KOPT-K1 (cell line): Measurements from ENCODE around the gene MED22.
"Not testable (repeated sequence)": the region's sequence is repeated elsewhere in the genome, so short reads cannot be mapped to it uniquely, and the experiment has no call there.

Source experiments
- H3K27ac ChIP-seq: fragments of 200-600 bp; sonication (generic); 2 replicates; pipeline ENCODE4 v1.5.1; 2016; ENCODE audit warnings: antibody characterized with exemption, mild to moderate bottlenecking, low read depth, low read length; ENCODE audit not compliant: poor library complexity, severe bottlenecking
- H3K36me3 ChIP-seq: fragments of 200-600 bp; sonication (generic); 2 replicates; pipeline ENCODE4 v1.5.1; 2017; ENCODE audit warnings: antibody characterized with exemption, mild to moderate bottlenecking, low read length, moderate library complexity; ENCODE audit not compliant: insufficient read depth
- H3K9me3 ChIP-seq: fragments of 200-600 bp; sonication (generic); 2 replicates; pipeline ENCODE4 v1.5.1; 2017; ENCODE audit warnings: antibody characterized with exemption, low read length, mild to moderate bottlenecking; ENCODE audit not compliant: insufficient read depth, poor library complexity, severe bottlenecking

Gene MED22

DNA sequence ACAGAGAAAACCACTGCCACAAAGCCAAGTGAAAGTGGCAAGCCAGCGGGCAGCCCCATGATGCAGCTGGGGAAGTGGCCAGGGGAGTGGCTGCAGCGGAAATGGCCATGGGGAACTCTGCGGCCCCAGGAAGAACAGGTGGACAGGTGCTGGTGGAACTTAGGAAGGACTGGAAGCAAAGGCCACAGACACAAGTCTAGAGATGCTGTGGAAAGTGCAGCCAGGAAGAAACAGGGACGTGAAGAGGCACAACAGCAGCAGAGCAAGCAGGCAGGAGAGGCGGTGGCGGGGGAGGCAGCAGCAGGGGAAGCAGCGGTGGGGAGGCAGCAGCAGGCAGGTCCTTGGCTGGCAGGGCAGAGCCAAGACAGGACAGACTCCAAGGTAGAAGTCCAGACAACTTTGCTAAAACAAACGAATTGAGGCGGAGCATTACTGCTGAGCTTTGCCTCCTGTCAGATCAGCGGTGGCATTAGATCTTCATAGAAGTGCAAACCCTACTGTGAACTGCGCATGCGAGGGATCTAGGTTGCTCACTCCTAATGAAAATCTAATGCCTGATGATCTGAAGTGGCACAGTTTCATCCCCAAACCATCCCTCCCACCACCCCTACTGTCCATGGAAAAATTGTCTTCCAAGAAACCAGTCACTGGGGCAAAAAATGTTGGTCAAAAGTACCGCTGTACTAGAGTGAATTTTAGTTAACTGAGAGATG is 23.8 kb downstream of the MED22 start:
- no peaks in the 10 kb centered on the region for H3K36me3 ChIP-seq
- H3K9me3 ChIP-seq: no peaks in the 10 kb centered on the region
- H3K27ac ChIP-seq: no peak overlapping the region

- no peaks in the 10 kb centered on the region for H3K9me3 ChIP-seq
- no peaks in the 10 kb centered on the region for H3K36me3 ChIP-seq
- H3K27ac ChIP-seq: no peak overlapping the region
Measured at GRCh38 chr9:133323211-133323610, 24.7 kb downstream of the MED22 start.

DNA sequence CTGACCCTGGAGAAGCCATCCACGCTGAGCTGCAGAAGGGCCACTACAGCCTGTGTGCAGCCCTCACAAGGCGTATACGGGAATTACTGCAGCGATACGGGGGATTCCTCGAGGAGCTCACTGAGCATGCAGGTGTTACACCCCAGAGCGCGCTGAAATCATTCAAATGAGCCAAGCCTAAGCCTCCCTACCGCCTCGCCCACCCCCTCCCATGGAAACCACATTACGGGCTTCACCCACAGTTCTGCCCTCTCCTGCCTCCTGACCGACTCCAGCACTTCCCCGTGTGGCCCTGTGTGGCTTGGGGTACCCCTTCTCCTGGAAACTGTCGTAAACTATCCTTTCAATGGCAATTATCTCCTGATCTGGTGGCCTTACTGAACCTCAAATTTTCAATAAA is 25.2 kb downstream of the MED22 start:
- Histone ChIP-seq H3K36me3 (no peaks in the 10 kb centered on the region), H3K9me3 (no peaks in the 10 kb centered on the region), H3K27ac (no peak overlapping the region)

DNA sequence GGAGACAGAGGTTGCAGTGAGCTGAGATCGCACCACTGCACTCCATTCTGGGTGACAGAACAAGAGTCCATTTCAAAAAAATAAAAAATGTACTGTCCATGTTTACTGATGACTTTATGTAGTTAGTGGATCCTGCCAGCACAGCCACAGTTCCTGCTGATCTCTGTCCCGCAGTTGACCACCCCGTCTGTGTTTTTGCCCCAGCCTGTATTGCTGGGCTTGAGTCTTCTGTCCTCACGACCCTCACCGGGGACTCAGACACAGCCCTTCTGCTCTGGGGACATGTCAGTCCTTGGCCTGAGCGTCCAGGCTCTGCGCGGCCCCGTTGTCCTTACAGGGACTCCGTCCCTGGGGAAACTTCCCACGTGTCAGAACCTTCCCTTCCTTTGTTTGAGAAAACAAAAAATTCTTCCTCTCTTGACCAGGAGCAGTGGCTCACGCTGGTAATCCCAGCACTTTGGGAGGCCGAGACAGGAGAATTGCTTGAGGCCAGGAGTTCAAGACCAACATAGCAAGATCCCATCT is 26.5 kb downstream of the MED22 start:
- no peaks in the 10 kb centered on the region for H3K9me3 ChIP-seq
- no peaks in the 10 kb centered on the region for H3K36me3 ChIP-seq
- H3K27ac ChIP-seq: no peak overlapping the region

GRCh38 chr9:133320421-133320881 is 27.5 kb downstream of the MED22 start:
- no peaks in the 10 kb centered on the region for H3K36me3 ChIP-seq
- no peak overlapping the region for H3K27ac ChIP-seq
- no peaks in the 10 kb centered on the region for H3K9me3 ChIP-seq

GRCh38 chr9:133317551-133317950 is 30.4 kb downstream of the MED22 start:
- H3K27ac ChIP-seq, H3K9me3 ChIP-seq, H3K36me3 ChIP-seq: not testable (repeated sequence)

- H3K27ac ChIP-seq: no peak overlapping the region
- H3K36me3 ChIP-seq: no peaks in the 10 kb centered on the region
- no peaks in the 10 kb centered on the region for H3K9me3 ChIP-seq
Measured at GRCh38 chr9:133315997-133316396, 31.9 kb downstream of the MED22 start.

- Histone ChIP-seq H3K9me3 (peaks cover 4% of the 10 kb centered on the region), H3K36me3 (no peaks in the 10 kb centered on the region), H3K27ac (no peak overlapping the region)
Measured at GRCh38 chr9:133309608-133310007, 38.3 kb downstream of the MED22 start.

- no peaks in the 10 kb centered on the region for H3K36me3 ChIP-seq
- no peak overlapping the region for H3K27ac ChIP-seq
- H3K9me3 ChIP-seq: peaks cover 4% of the 10 kb centered on the region
Measured at GRCh38 chr9:133307301-133307700, 40.6 kb downstream of the MED22 start.

GRCh38 chr9:133306242-133307204 is 41.4 kb downstream of the MED22 start:
- H3K27ac ChIP-seq: no peak overlapping the region
- H3K9me3 ChIP-seq: peaks cover 4% of the 10 kb centered on the region

GRCh38 chr9:133305731-133306130 is 42.2 kb downstream of the MED22 start:
- Histone ChIP-seq H3K9me3 (peaks cover 4% of the 10 kb centered on the region), H3K27ac (no peak overlapping the region), H3K36me3 (no peaks in the 10 kb centered on the region)

More at GRCh38 chr9:133306242-133307204, 41.4 kb downstream of the MED22 start:
- no peaks in the 10 kb centered on the region for H3K36me3 ChIP-seq

DNA sequence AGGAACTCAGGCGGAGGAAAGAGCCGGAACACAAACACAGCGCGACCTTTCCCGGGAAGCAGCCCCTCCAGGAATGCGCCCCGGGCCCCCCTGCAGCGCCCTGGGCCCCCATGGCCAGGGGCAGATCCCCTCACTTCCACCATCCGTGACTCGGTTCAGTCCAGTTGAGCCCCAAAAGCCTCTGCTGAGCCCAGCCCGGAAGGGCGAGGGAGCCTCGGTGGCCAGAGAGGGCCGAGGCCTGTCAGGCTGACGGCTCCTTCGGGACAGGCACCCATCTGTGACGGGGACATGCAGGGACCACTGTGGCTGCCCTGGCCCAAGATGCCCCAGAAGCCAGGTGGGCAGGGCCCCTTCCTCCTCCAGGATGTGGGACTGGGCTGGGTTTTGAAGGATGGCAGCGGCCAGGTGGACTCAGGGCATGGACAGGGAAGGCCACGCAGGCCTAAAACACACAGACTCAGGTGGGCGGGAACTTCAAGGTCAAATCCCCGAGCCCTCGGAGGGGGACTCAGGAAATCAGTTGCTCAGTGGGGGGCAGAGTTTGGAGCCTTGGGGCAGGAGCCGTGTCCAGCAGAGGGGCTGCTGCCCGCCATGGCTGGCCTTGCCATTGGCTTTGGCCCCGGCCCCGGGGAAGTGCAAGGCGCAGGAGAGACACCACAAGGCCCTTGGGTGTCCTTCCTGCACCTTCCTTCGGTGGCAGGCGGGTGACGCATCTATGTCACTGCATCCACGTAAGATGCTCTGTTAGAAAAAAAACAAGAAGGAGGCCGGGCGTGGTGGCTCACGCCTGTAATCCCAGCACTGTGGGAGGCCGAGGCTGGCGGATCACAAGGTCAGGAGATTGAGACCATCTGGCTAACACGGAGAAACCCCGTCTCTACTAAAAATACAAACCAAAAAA is 43.2 kb downstream of the MED22 start:
- H3K27ac ChIP-seq: no peak overlapping the region
- H3K9me3 ChIP-seq: peaks cover 2% of the 10 kb centered on the region
- H3K36me3 ChIP-seq: no peaks in the 10 kb centered on the region

- H3K36me3 ChIP-seq: no peaks in the 10 kb centered on the region
- H3K27ac ChIP-seq: no peak overlapping the region
- no peaks in the 10 kb centered on the region for H3K9me3 ChIP-seq
Measured at GRCh38 chr9:133304158-133304470, 43.8 kb downstream of the MED22 start.

- H3K9me3 ChIP-seq: no peaks in the 10 kb centered on the region
- H3K27ac ChIP-seq: no peak overlapping the region
- no peaks in the 10 kb centered on the region for H3K36me3 ChIP-seq
Measured at GRCh38 chr9:133303266-133304157, 44.4 kb downstream of the MED22 start.
